HK-2 (cell line): ENCODE data around the gene OPN1MW3.
"Not testable (repeated sequence)": the region's sequence is repeated elsewhere in the genome, so short reads cannot be mapped to it uniquely, and the experiment has no call there.

Experiments used
- DNase-seq: peaks from one replicate; pipeline ENCODE4 v3.0.0-alpha.2; 2018; ENCODE audit not compliant: unreplicated experiment

Gene OPN1MW3

DNA sequence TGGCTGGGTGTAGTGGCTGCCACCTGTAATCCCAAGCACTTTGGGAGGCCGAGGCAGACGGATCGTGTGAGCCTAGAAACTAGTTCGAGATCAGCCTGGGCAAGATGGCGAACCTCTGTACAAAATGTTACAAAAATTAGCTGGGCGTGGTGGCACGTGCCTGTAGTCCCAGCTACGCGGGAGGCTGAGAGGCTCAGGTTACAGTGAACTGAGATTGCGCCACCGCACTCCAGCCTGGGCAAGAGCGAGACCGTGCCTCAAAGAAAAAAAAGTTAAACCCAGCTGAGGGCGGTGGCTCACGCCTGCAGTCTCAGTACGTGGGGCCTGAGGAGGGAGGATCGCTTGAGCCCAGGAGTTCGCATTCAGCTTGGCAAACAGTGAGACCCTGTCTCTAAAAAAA is 39.3 kb downstream of the OPN1MW3 start:
- no peak for DNase-seq

DNA sequence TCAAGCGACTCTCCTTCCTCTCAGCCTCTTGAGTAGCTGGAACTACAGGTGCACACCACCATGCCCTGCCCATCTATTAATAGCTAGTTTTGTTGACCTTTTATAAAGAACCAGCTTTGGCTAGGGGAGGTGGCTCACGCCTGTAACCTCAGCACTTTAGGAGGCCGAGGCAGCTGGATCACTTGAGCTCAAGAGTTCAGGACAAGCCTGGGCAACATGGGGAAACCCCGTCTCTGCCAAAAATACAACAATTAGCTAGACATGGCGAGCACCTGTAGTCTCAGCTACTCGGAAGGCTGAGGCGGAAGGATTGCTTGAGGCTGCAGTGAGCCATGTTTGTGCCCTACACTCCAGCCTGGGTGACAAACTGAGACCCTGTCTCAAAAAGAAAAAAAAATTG is 40.9 kb downstream of the OPN1MW3 start:
- DNase-seq: no peak

GRCh38 chrX:154300816-154301215 is 43.4 kb downstream of the OPN1MW3 start:
- no peak for DNase-seq

DNA sequence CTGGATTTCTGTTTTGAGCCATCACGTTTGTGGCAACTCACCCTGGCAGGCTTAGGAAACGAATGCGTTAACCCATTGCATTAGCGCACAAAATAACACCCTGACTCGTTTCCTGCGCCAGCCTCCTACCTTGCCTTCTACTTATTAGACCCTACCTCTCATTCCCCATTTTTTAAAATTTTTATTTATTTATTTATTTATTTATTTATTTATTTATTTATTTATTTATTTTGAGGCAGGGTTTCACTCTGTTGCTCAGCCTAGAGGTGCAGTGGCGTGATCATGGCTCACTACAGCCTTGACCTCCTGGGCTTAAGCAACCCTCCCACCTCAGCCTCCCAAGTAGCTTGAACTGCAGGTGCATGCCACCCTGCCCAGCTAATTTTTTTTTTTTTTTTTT is 45.6 kb downstream of the OPN1MW3 start:
- DNase-seq: not testable (repeated sequence)

DNA sequence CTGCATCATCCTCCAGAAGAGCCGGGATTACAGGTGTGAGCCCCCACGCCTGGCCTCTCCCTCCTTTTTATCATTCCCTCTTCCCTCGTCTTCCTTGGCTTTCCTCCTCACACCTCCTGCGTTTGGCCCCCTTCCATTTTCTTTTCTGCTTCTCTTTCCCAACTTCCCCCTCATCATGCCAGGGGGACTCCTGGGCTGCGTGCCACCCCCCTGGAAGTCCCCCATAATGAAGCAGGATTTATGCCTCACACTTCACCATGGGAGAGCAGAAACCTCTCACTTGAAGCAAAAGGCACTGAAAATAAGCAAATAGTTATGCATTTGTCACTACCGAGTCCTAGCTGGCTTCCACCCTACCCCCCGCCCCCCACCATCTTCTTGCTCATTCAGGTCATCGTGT is 46.1 kb downstream of the OPN1MW3 start:
- no peak for DNase-seq

DNA sequence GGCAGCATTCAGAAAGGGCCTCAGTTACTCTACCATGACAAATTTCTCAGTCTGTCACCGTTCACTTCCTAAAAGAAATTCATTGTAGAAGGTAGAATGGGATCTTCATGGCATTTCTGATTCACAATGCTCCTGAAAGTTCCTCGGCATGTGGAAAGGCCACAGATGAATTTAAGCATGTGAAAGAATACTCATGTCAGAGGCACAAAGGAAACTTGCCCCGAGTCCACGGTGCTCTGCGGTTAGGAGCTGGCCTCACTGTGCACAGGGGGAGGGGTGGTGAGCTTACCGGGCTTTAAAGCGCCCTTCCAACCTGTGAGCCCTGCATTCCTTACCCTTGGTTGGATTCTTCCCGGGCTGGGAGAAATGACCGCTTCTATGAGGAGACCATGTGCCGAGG is 47.5 kb downstream of the OPN1MW3 start:
- DNase-seq: no peak

DNA sequence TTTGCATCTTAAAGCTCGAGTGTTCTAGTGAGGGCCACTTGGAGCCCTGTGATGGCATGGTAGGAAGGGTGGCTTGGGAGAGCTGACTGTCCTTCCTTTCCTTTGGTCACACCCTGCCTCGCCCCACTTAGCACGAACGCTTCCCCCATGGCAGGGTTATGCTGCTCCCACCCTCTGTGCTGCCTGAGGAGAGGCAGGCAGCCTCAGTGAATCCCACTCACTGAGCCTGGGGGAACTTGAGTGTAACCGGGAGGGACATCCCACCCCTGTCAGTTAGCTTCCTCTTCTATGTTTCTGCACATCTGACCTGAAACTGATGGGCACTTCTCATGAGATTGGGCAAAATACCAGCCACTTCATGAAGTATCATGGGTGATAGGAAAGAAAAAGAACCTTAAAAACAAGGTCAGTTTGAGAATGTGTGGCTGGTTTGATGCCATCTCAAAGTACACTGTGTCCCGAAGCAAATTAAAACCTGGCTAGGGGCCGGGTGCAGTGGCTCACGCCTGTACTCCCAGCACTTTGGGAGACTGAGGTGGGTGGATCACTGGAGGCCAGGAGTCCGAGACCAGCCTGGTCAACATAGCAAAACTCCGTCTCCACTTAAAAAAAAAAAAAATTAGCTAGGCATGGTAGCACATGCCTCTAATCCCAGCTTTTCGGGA is 48.3 kb downstream of the OPN1MW3 start:
- DNase-seq: no peak

DNA sequence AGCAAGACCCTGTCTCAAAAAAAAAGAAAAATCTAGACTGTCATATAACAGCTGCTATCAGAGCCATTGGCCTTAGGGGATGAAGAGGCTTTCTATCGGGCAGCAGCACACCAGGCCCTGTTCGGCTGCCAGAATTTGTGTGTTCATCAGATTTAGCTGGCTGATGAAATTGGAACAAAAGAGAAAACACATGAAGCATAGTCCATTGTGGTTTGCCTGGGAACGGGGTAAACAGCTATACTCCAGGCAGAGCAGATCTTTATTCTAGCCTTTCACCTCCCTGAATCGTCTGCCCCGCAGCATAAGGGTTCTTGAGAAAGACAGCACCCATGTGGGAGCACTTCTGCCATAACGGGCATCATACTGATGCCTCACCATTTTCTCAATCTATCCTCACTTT is 49.8 kb downstream of the OPN1MW3 start:
- no peak for DNase-seq

DNA sequence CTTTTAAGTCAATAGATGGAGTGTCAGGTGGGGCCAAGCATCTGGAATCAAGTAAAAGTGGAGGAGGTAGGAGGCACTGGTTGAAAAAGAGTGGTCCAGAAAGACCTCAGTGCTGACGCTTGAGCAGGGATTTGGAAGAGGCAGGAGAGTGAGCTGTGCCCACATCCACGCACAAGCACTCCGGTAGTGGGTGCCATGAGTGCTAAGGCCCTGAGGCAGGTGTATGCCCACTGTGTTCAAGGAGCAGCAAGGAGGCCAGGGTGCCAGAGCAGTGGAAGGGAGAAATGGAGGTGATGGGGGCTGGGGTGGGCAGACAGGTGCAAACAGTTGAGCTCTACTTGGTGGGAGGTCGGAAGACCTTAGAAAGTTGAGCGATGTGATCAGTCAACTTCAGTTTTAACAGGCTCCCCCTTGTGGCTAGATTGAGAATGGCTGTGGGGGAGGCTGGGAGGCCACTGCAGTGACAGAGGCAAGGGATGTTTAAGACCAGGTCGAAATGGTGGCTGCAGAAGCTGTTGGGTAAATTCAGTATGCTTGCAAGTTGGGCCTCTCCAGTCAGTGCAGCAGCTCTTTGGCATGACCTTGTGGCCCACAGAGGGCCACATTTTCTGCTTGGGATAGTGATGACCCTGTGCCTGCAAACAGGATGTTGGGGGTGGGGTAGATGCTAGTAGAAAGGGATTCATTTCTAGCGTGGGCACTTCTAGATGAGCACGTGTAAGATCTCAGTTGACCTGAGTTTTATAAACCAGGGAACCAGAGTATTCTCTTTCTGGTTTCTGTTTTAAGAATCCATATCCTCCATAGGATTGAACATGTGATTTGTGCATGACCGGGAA is 50.9 kb downstream of the OPN1MW3 start:
- peak; percentile 59 for DNase-seq

- DNase-seq: no peak
Measured at GRCh38 chrX:154309041-154309775, 51.8 kb downstream of the OPN1MW3 start.

- no peak for DNase-seq
Measured at GRCh38 chrX:154310616-154311536, 53.5 kb downstream of the OPN1MW3 start.

- no peak for DNase-seq
Measured at GRCh38 chrX:154312116-154312515, 54.7 kb downstream of the OPN1MW3 start.

DNA sequence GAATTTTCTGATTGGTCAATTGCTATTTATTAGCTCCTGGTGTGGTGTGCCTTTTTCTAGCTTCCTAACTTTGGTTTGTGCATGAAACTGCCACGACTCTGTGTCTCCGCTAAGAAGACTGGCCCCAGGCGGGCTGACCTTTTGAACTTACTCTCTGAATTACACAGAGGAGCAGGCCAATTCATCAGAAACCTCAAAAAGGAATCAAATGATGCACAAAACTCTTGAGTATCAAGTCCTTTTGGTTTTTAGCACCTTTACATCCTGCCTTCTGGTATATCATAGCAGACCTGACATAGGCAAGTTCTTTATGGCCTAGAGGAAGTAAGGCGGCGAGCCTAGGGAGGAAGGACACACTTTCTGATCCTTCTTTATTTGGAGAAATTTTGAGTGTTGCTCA is 55.8 kb downstream of the OPN1MW3 start:
- DNase-seq: no peak

DNA sequence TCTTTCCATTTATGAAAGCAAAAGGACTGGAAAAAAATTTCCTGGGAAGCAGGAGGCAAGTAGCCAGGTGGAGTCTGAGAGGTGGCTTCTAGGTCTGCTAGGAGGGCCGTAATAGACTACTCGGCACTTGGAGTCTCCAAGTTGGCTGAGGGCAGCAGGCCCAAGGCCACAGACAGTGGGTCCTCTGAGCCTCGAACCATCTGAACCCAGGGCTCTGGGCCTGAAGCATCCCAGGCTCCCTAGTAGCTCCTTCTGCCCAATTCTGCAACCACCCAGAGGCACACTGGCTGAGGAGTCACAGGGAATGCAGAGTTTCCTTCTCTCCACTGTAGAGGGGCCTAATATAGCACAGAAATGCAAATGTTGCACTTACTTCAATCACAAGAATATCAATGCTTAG is 58.0 kb downstream of the OPN1MW3 start:
- DNase-seq: no peak

DNA sequence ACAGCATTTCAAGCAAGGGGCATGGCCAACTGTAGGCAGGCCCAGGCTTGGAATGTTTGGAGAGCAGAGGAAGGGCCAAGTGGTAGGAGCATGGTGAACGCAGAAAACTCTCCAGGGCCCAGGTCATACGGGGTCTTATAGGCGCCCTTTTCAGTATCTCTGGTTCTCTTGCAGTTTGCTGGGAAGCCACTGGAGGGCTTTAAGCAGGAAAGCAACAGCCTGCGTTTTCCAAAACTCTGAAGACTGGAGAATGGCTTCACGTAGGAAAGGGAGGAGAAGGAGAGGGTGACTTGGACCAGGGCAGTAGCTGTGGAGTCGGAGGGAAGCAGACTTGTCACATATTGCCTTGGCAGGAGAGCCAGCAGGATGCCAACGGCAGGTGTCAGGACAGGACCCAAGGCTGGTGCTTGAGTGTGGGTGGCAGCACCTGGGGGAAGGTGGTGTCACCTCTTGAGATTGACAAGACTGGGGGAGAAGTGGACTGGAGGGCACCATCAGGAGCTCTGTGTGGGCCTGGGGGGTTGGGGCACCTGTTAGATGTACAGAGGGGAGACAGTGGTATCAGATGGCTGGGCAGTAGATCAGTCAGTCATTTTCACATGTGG is 60.1 kb downstream of the OPN1MW3 start:
- DNase-seq: no peak

DNA sequence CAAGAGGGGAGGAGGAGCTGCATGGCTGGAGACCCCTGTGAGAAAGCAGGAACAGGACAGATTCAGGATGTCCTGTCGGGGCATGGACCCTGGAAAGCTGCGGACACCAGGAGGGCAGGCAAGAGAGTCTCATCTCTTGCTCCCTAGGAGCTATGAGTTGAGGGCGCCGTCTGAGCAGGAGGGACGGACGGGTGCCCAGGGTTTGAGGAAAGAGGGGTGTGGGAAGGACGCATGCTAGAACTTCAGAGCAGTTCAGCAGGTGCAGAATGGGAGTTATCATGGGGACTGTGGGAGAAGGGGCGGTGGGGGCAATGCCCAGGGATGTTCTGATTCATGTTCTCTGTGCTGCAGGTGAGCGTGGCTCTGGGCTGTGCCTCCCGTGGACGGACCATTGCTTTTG is 63.0 kb downstream of the OPN1MW3 start:
- no peak for DNase-seq
